Skeletal muscle cell (primary cell): Measurements from ENCODE around the gene MKRN2.
"Not testable (repeated sequence)": the region's sequence is repeated elsewhere in the genome, so short reads cannot be mapped to it uniquely, and the experiment has no call there.

ENCODE experiments used
- DNase-seq: peaks from one replicate; pipeline ENCODE4 v3.0.0-alpha.2; 2010; ENCODE audit warnings: low read depth
- H3K4me3 ChIP-seq: 2 replicates; pipeline ENCODE4 v1.5.1; 2011; ENCODE audit warnings: low read depth, mild to moderate bottlenecking, control low read depth, low read length, moderate library complexity

MKRN2 gene

DNA sequence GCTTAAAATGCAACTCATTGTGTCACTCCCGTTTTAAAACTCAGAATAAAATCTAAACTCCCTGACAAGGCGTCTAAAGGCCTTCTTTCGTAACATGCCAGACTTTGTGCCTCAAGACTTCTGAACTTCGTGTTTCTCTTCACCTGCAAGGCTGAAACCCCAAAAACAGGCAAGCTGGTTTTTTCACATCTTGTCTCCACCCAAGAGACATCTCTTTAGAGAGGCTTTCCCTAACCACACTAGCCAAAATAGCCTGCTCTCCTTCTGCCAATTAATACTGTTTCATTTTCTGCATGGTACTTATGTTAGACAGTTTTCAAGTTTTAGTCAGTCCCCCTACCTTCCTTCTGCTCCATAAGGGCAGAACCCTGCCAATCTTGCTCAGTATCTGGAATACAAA, 65.4 kb downstream of the MKRN2 start:
- H3K4me3 ChIP-seq: no peak overlapping the region
- DNase-seq: no peak

DNA sequence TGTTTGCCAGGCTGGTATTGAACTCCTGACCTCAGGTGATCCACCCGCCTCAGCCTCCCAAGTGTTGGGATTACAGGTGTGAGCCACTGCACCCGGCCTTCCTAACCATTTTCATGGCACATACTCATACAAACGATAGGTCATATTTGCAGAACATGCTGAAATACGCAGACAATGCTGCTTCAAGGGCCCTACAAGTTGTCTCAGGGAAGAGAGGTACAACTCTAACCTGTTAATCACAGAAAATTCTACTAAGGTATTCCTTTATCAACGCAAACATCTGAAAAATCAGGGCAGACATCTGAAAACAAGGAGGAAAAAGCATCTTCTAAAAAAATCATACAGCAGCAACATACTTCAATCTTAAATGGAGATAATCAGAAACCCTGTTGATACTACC, 67.2 kb downstream of the MKRN2 start:
- DNase-seq: no peak
- no peak overlapping the region for H3K4me3 ChIP-seq

DNA sequence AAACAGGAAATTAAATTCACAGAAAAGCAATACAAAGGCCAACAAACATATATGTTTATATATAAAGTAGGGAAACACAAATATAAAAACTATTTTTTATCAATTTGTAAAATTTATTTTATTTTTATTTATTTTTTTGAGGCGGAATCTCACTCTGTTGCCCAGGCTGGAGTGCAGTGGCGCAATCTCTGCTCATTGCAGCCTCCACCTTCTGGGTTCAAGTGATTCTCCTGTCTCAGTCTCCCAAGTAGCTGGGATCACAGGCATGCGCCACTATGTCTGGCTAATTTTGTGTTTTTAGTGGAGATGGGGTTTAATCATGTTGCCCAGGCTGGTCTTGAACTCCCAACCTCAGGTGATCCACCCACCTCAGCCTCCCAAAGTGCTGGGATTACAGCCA, 68.1 kb downstream of the MKRN2 start:
- not testable (repeated sequence) for DNase-seq, H3K4me3 ChIP-seq

DNA sequence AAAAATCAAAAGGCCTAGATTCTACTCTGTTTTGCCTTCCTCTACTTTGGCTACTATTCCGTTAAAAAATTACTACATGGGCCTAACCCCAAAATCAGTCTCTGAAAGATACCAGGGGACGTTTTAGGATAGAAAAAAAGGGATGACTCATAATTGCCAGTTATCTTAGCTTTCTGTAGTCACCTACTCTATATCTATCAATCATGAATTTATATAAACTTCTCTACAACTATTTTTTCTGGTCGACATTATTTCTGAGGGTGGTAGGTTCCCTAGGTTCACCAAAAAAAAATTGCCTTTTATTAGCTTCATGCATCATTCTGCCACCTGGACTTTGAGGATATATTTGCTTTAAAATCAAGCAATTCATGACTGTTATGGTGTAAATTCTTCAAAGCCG, 70.5 kb downstream of the MKRN2 start:
- no peak for DNase-seq
- no peak overlapping the region for H3K4me3 ChIP-seq

DNA sequence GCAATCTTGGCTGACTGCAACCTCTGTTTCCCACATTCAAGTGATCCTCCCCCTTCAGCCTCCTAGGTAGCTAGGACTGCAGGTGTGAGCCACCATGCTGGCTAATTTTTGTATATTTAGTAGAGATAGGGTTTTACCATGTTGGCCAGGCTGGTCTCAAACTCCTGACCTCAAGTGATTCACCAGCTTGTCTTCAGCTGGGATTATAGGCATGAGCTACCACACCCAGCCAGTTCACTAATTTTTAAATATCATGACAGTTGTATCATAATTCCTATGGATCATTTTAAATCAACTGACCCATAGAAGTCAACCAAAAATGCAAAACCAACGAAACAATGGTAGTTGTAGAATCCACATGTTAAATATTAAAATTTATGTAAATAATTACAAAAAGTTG, 71.9 kb downstream of the MKRN2 start:
- no peak overlapping the region for H3K4me3 ChIP-seq
- no peak for DNase-seq

DNA sequence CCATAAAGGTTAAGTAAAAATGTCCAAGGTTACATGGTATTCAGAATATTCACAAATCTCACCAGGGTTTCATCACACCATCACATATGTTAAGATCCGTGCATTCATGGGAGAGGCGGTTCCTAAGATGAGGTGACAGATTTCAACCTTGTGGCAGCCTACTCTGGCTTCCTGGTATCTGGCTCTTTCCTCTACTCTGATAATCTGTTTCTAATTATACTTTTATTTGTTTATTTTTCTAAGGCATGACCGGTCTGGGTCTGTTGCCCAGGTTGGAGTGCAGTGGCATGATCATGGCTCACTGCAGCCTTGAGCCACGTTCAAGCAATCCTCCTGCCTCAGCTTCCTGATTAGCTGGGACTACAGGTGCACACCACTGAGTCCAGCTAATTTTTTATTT, 72.7 kb downstream of the MKRN2 start:
- no peak overlapping the region for H3K4me3 ChIP-seq
- DNase-seq: no peak

DNA sequence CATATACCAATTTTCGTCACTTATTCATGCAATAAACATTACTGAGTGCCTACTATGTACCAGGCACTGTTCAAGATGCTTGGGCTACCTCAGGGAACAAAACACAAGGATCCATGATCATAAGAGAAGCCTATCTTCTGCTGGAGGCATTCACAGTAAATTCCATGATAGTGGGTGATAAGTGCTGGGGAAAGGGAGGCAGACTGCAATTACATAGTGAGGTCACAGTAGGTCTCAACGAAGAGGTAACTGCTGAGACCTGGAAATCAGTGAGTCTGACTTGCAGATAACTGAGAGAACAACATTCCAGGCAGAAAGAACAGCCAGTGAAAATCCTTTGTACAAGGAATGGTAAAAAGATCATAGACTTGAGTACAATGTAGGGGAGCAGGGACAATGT, 73.4 kb downstream of the MKRN2 start:
- no peak for DNase-seq
- no peak overlapping the region for H3K4me3 ChIP-seq

DNA sequence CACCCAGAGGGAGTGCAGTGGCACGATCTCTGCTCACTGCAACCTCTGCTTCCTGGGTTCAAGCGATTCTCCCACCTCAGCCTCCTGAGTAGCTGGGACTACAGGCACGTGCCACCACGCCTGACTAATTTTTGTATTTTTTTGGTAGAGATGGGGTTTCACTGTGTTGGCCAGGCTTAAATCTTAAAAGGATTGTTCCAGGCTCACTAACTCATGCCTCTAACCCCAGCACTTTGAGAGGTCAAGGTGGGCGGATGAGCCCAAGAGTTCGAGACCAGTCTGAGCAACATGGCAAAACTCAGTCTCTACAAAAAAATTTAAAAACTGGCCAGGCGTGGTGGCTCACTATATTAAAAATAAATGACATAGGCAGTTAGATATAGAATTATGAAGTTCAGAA, 74.0 kb downstream of the MKRN2 start:
- not testable (repeated sequence) for DNase-seq, H3K4me3 ChIP-seq

DNA sequence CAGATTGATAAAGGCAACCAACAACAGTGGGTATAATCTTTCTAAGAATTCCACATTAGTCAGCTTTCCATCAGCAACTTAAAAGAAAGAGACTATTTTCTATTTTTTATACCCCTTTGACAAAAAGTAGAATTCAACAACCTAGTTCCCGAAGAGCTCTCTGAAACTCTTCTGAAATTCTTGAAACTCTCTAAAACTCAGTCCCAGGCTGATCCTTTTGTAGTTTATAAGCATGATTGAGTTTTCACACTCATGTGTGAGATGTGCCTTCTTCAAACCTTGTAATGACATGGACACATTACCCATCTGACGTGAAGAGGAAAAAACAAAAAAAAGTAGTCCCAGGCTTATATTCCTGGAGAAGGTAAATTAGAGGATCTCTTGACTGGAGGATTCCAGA, 75.6 kb downstream of the MKRN2 start:
- DNase-seq: no peak
- no peak overlapping the region for H3K4me3 ChIP-seq

DNA sequence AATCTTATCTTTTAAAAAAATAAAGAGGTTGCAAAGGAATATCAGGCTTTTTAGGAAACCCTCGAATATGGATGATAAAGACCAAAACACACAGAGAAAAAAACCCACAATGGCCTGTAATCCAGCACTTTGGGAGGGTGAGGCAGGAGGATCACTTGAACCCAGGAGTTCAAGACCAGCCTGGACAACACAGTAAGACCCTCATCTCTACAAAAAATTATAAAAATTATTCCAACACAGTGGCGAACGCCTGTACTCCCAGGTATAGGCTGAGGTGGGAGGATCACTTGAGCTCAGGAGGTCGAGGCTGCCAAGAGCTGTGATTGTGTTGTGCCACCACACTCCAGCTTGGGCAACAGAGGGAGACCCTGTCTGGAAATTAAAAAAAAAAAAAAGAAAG, 76.2 kb downstream of the MKRN2 start:
- DNase-seq: no peak
- no peak overlapping the region for H3K4me3 ChIP-seq
